ENCODE measurements around the gene UBE2R2. TPM values are rescaled to one million over a fixed set of nuclear protein-coding genes. Genes with fewer than 3 reads are reported as not detected.

Gene UBE2R2
- total RNA-seq (2022; extraction: Qiagen RNA extraction; ENCODE audit: low read depth): 40.5 to 48.0 TPM (median 45.7 TPM) in 5 replicates

GRCh38 chr9:33816327-33817252 is at the start of gene UBE2R2:
Gene UBE2R2, plus strand, starts transcription at chr9:33817160. Its CDS starts 598 bp downstream, at chr9:33817758.

GRCh38 chr9:33795281-33795680 is 21.7 kb upstream of the UBE2R2 start, which contains the start of gene PRSS3:
Gene PRSS3, plus strand, starts transcription at chr9:33795561. Its CDS starts 13 bp downstream, at chr9:33795574.

Other genes with a start within 250 kb of the UBE2R2 start
- gene PRSS3, start 21.6 kb upstream of the UBE2R2 start, total RNA-seq (2022; extraction: Qiagen RNA extraction; ENCODE audit: low read depth): 12.8 to 18.7 TPM (median 14.2 TPM) in 5 replicates
- gene UBAP2, start 231.7 kb downstream of the UBE2R2 start, total RNA-seq (2022; extraction: Qiagen RNA extraction; ENCODE audit: low read depth): 37.1 to 44.5 TPM (median 44.0 TPM) in 5 replicates

All from A549 treated with GW870086 at 1 μM for 4 hours (cell line).